ENCODE data around the gene FOXM1.

FOXM1 gene

DNA sequence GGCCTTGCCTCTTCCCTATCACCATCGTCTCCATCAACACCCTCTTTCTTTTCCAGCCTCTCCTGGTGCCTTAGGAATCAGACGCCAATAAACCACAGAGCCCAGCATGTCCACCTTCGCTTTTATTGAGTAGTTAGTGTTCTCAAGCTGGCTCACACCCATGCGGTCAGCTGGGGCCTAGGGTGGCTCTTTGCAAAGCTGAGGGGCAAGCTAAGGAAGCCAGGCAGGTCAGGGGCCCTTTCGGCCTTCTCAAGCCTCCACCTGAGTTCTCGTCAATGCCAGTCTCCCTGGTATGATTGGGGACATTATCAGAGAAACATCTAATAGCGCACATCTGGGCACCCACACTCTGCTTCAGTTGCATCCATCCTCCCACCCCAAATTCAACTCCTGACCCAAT, 19.4 kb downstream of the FOXM1 start:
- no peak for DNase-seq (ENCODE audit: extremely low spot score)
- ChIA-PET CTCF (interaction anchor here (1.2 to 1.4 kb wide), 3 partner anchors 11 to 177 kb away, joined by 3 to 5 read pairs (median 3); no protein-coding TSS in a partner anchor), POLR2A (interaction anchor here (1.5 kb wide), 1 partner anchor 11 kb away, joined by 4 read pairs; no protein-coding TSS in a partner anchor)
- TF ChIP-seq NFRKB (IDR thresholded peaks at IDR 0.05) (no peak), ARNT (IDR thresholded peaks at IDR 0.05) (no peak), L3MBTL2 (conservative IDR thresholded peaks at IDR 0.05) (no peak), TARDBP (IDR thresholded peaks at IDR 0.05) (no peak), CTBP1 (IDR thresholded peaks at IDR 0.05; ENCODE audit: borderline replicate concordance) (no peak), ZNF384 (IDR thresholded peaks at IDR 0.05) (no peak)
- TF ChIP-seq, protein P1, sequence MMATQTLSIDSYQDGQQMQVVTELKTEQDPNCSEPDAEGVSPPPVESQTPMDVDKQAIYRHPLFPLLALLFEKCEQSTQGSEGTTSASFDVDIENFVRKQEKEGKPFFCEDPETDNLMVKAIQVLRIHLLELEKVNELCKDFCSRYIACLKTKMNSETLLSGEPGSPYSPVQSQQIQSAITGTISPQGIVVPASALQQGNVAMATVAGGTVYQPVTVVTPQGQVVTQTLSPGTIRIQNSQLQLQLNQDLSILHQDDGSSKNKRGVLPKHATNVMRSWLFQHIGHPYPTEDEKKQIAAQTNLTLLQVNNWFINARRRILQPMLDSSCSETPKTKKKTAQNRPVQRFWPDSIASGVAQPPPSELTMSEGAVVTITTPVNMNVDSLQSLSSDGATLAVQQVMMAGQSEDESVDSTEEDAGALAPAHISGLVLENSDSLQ (IDR thresholded peaks at IDR 0.05) = no peak

DNA sequence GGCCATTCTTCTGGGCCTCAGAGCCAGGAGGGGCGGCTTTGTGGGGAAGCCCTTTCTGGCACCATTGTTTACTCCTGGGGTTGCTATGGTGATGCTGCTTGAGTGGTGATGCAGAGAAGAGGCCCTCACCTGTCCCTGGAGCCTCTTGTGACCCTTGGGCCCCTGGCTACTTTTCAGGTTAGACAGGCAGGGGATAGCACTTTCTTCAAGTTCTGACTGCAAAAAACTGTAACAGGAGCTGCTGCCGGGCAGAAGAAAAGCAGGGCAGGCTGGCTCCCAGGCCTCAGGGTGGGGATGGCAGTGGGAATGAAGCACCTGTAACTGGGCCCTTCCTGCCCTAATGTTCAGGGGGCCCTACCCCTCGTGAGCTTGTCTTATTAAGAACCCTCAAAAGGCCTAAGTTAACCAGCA, 19.9 kb downstream of the FOXM1 start, which contains the start of gene TEX52:
Gene TEX52 (minus strand): TSS at position 19 of the 411 bp plus-strand sequence. CDS start 13 bp downstream, at position 6.
- ChIA-PET POLR2A (interaction anchor here (1.5 kb wide), 1 partner anchor 11 kb away, joined by 4 read pairs; no protein-coding TSS in a partner anchor), CTCF (interaction anchor here (1.0 to 1.4 kb wide), 3 partner anchors 11 to 177 kb away, joined by 3 to 5 read pairs (median 4); no protein-coding TSS in a partner anchor)
- TF ChIP-seq TARDBP (IDR thresholded peaks at IDR 0.05) (no peak), SP1 (IDR thresholded peaks at IDR 0.05) (no peak), LEF1 (IDR thresholded peaks at IDR 0.05; ENCODE audit: borderline replicate concordance) (no peak), FOXA1 (IDR thresholded peaks at IDR 0.05) (no peak), FOXK2 (IDR thresholded peaks at IDR 0.05) (no peak), ELF4 (IDR thresholded peaks at IDR 0.05) (no peak), ZNF384 (IDR thresholded peaks at IDR 0.05) (no peak), ARNT (IDR thresholded peaks at IDR 0.05) (no peak), FOXM1 (IDR thresholded peaks at IDR 0.05; ENCODE audit: borderline replicate concordance) (no peak), SUZ12 (IDR thresholded peaks at IDR 0.05) (no peak), BHLHE40 (IDR thresholded peaks at IDR 0.05; ENCODE audit: borderline replicate concordance) (no peak), HDGF (IDR thresholded peaks at IDR 0.05; ENCODE audit: borderline replicate concordance) (no peak), NFRKB (IDR thresholded peaks at IDR 0.05) (no peak)
- TF ChIP-seq, protein P1 (IDR thresholded peaks at IDR 0.05) = no peak
- no peak for DNase-seq (ENCODE audit: extremely low spot score)

DNA sequence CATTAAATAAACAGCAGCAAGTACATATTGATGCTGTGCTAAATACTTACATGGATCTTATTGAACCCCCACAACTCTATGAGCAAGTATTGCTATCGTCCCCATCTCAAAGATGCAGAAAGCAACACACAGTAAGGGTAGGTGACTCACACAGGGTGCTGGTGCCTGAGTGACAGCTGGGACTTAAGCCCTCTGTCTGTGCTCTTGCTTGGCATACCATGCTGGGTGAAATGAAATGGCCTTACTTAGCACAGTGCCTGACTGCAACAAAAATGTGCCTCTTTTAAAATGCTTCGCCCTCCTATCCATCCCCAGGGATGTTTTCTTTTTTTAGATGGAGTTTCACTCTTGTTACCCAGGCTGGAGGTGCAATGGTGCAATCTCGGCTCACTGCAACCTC, 20.9 kb downstream of the FOXM1 start:
- no peak for DNase-seq (ENCODE audit: extremely low spot score)
- ChIA-PET CTCF (interaction anchor here (1.0 kb wide), 1 partner anchor 88 kb away, joined by 4 read pairs; no protein-coding TSS in a partner anchor), POLR2A (no interaction called here)
- no peak for TF ChIP-seq FOXA1 (IDR thresholded peaks at IDR 0.05)
- no peak for TF ChIP-seq FOXM1 (IDR thresholded peaks at IDR 0.05; ENCODE audit: borderline replicate concordance)
- TF ChIP-seq, protein P1 (IDR thresholded peaks at IDR 0.05) = peak; percentile 66

DNA sequence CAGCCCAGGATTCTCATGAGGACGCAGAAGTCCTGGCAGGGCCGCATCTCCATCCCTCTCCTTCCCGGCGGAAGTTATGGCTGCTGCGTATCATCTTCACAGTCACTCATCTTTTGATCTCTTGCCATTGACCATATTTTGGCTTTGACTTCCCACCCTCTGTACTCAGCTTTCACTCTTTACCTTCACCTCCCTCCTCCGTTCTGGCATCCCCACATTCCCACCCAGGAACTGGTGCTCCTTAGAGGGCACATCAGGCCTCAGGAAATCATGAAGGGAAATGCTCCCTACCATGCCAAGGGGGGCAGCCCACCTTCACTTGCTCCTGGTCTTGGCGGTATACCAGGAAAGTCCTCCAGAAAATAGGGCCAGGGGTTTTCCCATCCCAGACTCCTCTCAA, 21.4 kb downstream of the FOXM1 start:
- no peak for DNase-seq (ENCODE audit: extremely low spot score)
- no peak for TF ChIP-seq BHLHE40 (IDR thresholded peaks at IDR 0.05; ENCODE audit: borderline replicate concordance)
- TF ChIP-seq LEF1 (IDR thresholded peaks at IDR 0.05; ENCODE audit: borderline replicate concordance) = no peak
- no peak for TF ChIP-seq TARDBP (IDR thresholded peaks at IDR 0.05)
- no peak for TF ChIP-seq FOXM1 (IDR thresholded peaks at IDR 0.05; ENCODE audit: borderline replicate concordance)
- no peak for TF ChIP-seq FOXA1 (IDR thresholded peaks at IDR 0.05)
- no peak for TF ChIP-seq ZNF384 (IDR thresholded peaks at IDR 0.05)
- no peak for TF ChIP-seq ARNT (IDR thresholded peaks at IDR 0.05)
- no peak for TF ChIP-seq HDGF (IDR thresholded peaks at IDR 0.05; ENCODE audit: borderline replicate concordance)
- TF ChIP-seq, protein P1 (IDR thresholded peaks at IDR 0.05) = no peak
- TF ChIP-seq L3MBTL2 (conservative IDR thresholded peaks at IDR 0.05) = no peak
- TF ChIP-seq ELF4 (IDR thresholded peaks at IDR 0.05) = no peak
- TF ChIP-seq SP1 (IDR thresholded peaks at IDR 0.05) = no peak
- no peak for TF ChIP-seq SUZ12 (IDR thresholded peaks at IDR 0.05)
- no peak for TF ChIP-seq FOXK2 (IDR thresholded peaks at IDR 0.05)
- TF ChIP-seq CTBP1 (IDR thresholded peaks at IDR 0.05; ENCODE audit: borderline replicate concordance) = no peak
- TF ChIP-seq NFRKB (IDR thresholded peaks at IDR 0.05) = no peak
- POLR2A ChIA-PET = no interaction called here
- CTCF ChIA-PET = interaction anchor here (1.9 kb wide), 1 partner anchor 89 kb away, joined by 9 read pairs; no protein-coding TSS in a partner anchor

DNA sequence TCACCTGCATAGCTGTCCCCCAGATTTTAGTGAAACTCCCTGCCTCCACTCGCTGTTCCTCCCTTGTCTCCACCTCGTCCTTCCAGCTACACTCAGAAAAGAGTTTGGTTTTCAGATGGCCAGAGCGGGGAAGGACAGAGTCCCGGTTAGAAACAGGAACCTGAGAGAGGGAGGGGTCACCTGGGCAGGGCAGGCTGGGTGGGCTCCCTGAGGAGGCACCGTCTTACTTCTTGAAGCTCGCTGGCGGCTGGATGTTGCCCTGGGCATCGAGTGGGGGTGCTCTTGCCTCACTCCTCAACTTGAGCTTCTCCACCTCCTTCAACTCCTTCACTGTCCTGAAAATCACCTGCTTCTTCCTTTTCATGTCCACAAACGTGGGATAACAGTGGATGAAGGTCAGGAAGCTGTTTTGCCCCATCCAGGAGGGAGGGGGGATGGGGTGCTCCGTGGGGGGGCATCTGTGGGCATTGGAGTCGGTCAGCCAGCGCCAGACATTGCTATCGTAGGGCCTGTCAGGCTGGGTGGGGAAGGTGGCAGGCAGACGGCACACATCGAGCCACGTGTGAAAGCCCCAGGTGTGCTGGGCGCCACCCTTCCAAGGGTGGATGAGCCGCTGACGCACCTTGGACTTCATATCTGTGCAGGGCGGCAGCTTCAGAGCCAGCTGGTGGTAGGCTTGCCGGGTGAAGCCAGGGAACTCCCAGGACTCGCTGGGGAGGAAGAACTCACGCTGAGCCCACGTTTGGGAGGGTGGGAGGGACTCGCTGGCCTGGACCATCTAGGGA, 22.1 kb downstream of the FOXM1 start:
- ChIA-PET CTCF (interaction anchor here (0.5 to 2.1 kb wide), 6 partner anchors 9 to 179 kb away, joined by 3 to 17 read pairs (median 6); no protein-coding TSS in a partner anchor), POLR2A (interaction anchor here (0.9 to 1.4 kb wide), 3 partner anchors 10 to 26 kb away, joined by 3 to 5 read pairs (median 4); partner anchors contain the start of genes FOXM1 and RHNO1)
- TF ChIP-seq SP1 (IDR thresholded peaks at IDR 0.05) = no peak
- TF ChIP-seq FOXK2 (IDR thresholded peaks at IDR 0.05) = no peak
- TF ChIP-seq BHLHE40 (IDR thresholded peaks at IDR 0.05; ENCODE audit: borderline replicate concordance) = no peak
- TF ChIP-seq ZNF384 (IDR thresholded peaks at IDR 0.05) = no peak
- no peak for TF ChIP-seq CTBP1 (IDR thresholded peaks at IDR 0.05; ENCODE audit: borderline replicate concordance)
- no peak for TF ChIP-seq FOXM1 (IDR thresholded peaks at IDR 0.05; ENCODE audit: borderline replicate concordance)
- TF ChIP-seq HDGF (IDR thresholded peaks at IDR 0.05; ENCODE audit: borderline replicate concordance) = no peak
- TF ChIP-seq NFRKB (IDR thresholded peaks at IDR 0.05) = no peak
- TF ChIP-seq, protein P1 (IDR thresholded peaks at IDR 0.05) = no peak
- no peak for TF ChIP-seq FOXA1 (IDR thresholded peaks at IDR 0.05)
- TF ChIP-seq ARNT (IDR thresholded peaks at IDR 0.05) = no peak
- TF ChIP-seq L3MBTL2 (conservative IDR thresholded peaks at IDR 0.05) = no peak
- no peak for TF ChIP-seq TARDBP (IDR thresholded peaks at IDR 0.05)
- no peak for DNase-seq (ENCODE audit: extremely low spot score)
